IMR-90 (cell line): Measurements from ENCODE around the gene C19orf47.

Source experiments
- BHLHE40 ChIP-seq: fragments of 150-350 bp; IDR thresholded peaks from 2 replicates; pipeline ENCODE4 v1.6.1; 2016; ENCODE audit warnings: mild to moderate bottlenecking, low read depth, low read length
- CEBPB ChIP-seq: IDR thresholded peaks from 2 replicates; pipeline ENCODE4 v1.6.1; 2012; ENCODE audit warnings: low read depth, low read length, improper control_type of control experiment
- CHD1 ChIP-seq: IDR thresholded peaks from 2 replicates; pipeline ENCODE4 v1.6.1; 2012; ENCODE audit warnings: low read depth, low read length, improper control_type of control experiment
- FOS ChIP-seq: fragments of 150-350 bp; IDR thresholded peaks from 2 replicates; pipeline ENCODE4 v1.6.1; 2016; ENCODE audit warnings: low read depth, low read length
- MXI1 ChIP-seq: IDR thresholded peaks from 2 replicates; pipeline ENCODE4 v1.6.1; 2012; ENCODE audit warnings: low read depth, mild to moderate bottlenecking, low read length, moderate library complexity, borderline replicate concordance
- NFE2L2 ChIP-seq: fragments of 150-350 bp; IDR thresholded peaks from 2 replicates; pipeline ENCODE4 v1.6.1; 2016; ENCODE audit warnings: low read depth, mild to moderate bottlenecking, low read length
- POLR2A ChIP-seq: IDR thresholded peaks from 2 replicates; pipeline ENCODE4 v1.6.1; 2012; ENCODE audit warnings: mild to moderate bottlenecking, low read depth, low read length
- RAD21 ChIP-seq: IDR thresholded peaks from 2 replicates; pipeline ENCODE4 v1.6.1; 2012; ENCODE audit warnings: low read length, improper control_type of control experiment
- RCOR1 ChIP-seq: IDR thresholded peaks from 2 replicates; pipeline ENCODE4 v1.6.1; 2012; ENCODE audit warnings: mild to moderate bottlenecking, low read length, improper control_type of control experiment; ENCODE audit not compliant: insufficient replicate concordance
- TF ChIP-seq, protein P1 (sequence below): conservative IDR thresholded peaks from 2 replicates; pipeline ENCODE4 v1.5.1; 2012; ENCODE audit warnings: mild to moderate bottlenecking, low read depth, low read length, improper control_type of control experiment

GRCh38 chr19:40369797-40370196 is 21.6 kb upstream of the C19orf47 start:
- TF ChIP-seq, protein P1, sequence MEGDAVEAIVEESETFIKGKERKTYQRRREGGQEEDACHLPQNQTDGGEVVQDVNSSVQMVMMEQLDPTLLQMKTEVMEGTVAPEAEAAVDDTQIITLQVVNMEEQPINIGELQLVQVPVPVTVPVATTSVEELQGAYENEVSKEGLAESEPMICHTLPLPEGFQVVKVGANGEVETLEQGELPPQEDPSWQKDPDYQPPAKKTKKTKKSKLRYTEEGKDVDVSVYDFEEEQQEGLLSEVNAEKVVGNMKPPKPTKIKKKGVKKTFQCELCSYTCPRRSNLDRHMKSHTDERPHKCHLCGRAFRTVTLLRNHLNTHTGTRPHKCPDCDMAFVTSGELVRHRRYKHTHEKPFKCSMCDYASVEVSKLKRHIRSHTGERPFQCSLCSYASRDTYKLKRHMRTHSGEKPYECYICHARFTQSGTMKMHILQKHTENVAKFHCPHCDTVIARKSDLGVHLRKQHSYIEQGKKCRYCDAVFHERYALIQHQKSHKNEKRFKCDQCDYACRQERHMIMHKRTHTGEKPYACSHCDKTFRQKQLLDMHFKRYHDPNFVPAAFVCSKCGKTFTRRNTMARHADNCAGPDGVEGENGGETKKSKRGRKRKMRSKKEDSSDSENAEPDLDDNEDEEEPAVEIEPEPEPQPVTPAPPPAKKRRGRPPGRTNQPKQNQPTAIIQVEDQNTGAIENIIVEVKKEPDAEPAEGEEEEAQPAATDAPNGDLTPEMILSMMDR = no peak
- TF ChIP-seq POLR2A (no peak), NFE2L2 (no peak), CEBPB (no peak), RCOR1 (no peak), MXI1 (no peak), FOS (no peak), BHLHE40 (no peak), RAD21 (no peak), CHD1 (no peak)
